GM19324 (cell line): ENCODE measurements around the gene CTSH.
"Not testable (repeated sequence)": the region's sequence is repeated elsewhere in the genome, so short reads cannot be mapped to it uniquely, and the experiment has no call there.

ENCODE experiments used
- ATAC-seq: cut with Tn5 transposase; IDR thresholded peaks from one replicate; pipeline ENCODE4 v1.9.1; 2021; ENCODE audit warnings: mild to moderate bottlenecking, moderate library complexity; ENCODE audit not compliant: unreplicated experiment, low FRiP score

CTSH gene

GRCh38 chr15:78900819-78901533, 43.9 kb downstream of the CTSH start:
- not testable (repeated sequence) for ATAC-seq

DNA sequence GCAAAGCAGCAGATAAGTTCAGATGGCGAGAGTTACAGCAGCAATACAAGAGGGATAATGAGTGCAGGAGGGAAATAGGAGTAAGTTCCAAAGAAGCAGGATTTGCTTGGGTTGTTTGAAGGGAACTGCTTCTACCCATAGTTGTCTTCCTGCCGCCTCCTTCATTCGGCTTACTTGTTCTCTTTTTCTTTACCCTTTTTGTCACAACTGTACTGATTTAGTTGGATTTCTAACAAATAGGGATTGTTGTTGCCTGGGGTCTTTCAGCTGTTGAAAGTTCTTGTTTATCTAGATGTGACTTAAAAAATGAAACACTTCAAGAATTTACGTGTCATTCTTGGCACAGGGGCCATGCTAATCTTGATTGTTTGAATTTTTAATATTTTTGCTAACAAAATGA, 46.3 kb downstream of the CTSH start:
- no peak for ATAC-seq

GRCh38 chr15:78895471-78895870, 49.4 kb downstream of the CTSH start:
- ATAC-seq: no peak

DNA sequence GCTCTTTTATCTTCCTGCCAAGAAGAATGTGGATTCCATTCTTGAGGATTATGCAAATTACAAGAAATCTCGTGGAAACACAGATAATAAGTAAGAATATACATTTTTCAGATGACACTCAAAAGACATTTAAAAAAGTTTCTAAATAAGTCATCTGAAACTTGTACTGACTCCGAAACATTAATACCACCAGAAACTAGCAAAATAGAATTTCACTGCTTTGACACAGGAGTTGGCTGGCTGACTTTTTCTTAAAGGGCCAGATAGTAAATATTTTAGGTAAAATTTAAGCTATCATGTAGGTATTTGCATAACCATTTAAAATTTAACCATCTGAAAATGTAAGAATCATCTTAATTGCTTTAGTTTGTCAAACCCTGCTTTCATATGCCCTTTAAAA, 51.3 kb downstream of the CTSH start:
- ATAC-seq: no peak

DNA sequence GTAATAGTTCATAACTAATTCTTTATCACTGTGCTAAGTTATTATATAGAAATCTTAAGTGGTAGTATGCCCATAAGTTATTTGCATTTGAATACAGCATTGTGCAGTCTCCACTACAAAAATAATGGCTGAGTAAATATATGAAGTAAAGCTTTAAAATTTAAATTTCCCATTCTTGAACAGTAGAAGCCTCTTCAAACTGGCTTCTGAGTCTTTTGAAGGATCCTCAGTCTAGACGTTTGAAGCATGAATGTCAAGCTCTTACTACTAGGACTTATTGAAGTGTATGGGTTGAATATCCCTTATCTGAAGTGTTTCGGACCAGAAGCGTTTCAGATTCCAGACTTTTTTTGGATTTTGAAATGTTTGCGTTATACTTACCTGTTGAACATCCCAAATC, 55.8 kb downstream of the CTSH start:
- ATAC-seq: no peak

DNA sequence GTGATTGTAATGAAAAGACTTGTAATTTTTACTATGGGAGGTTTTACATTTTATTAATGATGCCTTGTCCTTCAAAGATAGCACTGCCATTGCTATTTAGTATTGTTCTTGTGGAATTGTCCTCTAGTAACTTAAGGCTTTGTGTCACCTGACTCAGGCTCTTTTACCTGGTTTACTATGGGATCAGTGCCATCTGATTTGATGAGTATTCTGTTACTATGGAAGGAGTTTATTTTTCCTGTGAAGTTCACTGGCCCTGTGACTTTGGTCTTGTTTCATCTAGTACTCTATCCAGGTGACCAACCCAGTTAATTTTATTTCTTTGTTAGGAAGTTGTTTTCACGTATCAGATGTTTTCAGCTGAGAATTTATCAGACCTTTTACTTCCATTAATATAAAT, 63.2 kb downstream of the CTSH start:
- ATAC-seq: no peak

DNA sequence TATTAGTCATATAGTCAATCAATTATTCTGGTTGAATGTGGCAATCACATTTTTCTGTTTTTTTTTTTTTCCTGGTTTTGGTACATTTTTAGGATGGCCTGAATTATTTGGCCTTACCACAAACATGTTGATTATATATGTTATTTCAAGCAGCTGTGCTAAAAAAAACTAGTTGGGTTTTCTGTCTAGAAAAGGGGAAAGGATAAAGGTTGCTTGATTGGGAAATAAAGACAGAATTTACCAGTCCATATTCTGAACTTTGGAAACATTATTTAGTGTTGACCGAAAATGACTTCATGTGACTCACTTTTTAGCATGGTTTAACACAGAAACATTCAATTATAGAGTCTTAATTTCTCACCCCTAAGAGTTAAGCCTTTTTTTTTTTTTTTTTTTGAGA, 64.0 kb downstream of the CTSH start:
- no peak for ATAC-seq

GRCh38 chr15:78880242-78880533, 64.7 kb downstream of the CTSH start:
- ATAC-seq: no peak

DNA sequence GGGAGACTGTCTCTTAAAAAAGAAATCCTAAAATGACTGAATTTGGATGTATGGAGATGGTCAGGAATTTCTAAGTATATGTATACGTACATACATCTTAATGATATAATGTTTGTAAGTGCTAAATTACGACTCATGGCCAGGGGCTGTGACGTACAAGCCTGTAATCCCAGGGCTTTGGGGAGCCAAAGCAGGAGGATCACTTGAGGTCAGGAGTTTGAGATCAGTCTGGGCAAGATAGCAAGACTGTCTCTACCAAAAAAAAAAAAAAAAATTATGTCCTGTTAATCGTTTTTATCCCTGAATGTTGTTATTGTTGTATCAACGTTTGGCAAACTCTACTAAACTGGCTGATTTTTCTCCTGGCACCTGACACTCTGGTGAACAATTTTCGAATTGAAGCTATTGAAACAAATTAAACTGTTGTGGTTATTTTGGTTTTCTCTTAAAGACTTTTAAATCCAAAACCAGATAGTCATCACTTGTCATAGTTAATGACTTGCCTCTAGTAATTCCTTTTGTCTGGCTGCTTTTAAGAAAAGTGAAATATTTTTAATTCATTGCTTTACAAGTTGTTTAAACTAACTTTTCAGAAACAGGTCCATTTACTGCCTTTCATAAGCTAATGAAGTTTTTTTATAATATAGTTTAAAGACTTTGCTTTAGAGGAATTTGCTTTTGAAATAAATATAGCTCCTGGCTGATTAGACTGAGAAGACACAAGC, 65.2 kb downstream of the CTSH start:
- ATAC-seq: no peak

DNA sequence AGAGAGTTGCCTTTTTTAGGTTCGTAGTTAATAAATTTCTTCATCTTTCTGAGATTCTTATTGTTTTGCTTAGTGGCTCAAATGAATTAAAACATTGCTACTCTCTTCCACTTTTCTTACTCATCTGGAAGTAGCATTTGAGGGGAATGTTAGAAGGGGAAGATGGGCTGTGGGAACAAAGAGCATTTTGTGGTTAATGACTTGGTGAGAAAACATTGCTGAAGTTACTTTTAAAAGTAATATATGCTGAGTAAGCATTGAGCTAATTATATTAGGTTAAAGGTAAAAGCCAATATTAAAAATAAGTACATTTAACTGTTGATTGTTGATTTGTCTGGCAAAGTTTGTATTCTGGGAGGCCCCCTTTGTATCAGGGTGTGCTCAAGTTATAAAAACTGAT, 66.5 kb downstream of the CTSH start:
- ATAC-seq: no peak

- ATAC-seq: not testable (repeated sequence)
Measured at GRCh38 chr15:78876954-78877353, 67.9 kb downstream of the CTSH start.

- ATAC-seq: no peak
Measured at GRCh38 chr15:78875107-78875914, 69.5 kb downstream of the CTSH start.

DNA sequence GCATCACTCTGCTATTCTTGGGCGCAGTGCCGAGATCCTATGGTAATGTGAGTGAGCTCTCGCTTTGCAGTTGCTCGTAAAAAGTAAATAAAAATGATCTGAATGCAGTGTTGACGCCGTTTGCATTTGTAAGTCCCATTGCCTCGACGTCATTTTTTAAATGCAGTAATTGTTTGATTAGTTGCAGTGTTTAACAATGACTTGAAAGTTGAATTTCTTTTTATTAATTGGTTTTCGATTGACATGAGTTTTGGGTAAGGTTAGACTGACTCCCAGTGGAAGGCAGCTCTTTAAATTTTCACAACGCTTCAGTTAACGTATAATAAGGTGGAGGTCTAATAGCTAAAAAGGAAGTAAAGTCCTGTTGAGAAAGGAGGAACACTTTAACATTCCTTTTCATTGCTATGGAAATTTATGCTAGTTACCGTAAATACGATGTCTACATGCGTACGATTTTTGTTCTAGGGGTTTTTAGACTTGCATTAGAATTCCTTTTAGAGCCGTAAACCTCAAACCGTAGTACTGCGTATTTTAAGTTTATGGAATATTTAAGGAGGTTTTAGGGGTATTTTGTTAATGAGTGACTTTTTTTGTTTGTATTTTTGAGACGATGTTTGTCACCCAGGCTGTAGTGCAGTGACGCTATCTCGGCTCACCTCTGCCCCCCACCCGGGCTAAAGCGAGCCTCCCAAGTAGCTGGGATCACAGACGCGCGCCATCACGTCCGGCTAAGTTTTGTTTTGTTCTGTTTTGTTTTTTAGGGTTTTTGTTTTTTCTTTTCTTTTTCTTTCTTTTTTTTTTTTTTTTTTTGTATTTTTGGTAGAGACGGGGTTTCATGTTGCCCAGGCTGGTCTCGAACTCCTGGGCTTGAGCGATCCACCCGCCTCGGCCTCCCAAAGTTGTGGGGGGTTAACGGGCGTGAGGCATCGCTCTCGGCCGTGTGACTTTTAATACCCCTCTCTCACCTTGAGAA, 70.8 kb downstream of the CTSH start:
- no peak for ATAC-seq

DNA sequence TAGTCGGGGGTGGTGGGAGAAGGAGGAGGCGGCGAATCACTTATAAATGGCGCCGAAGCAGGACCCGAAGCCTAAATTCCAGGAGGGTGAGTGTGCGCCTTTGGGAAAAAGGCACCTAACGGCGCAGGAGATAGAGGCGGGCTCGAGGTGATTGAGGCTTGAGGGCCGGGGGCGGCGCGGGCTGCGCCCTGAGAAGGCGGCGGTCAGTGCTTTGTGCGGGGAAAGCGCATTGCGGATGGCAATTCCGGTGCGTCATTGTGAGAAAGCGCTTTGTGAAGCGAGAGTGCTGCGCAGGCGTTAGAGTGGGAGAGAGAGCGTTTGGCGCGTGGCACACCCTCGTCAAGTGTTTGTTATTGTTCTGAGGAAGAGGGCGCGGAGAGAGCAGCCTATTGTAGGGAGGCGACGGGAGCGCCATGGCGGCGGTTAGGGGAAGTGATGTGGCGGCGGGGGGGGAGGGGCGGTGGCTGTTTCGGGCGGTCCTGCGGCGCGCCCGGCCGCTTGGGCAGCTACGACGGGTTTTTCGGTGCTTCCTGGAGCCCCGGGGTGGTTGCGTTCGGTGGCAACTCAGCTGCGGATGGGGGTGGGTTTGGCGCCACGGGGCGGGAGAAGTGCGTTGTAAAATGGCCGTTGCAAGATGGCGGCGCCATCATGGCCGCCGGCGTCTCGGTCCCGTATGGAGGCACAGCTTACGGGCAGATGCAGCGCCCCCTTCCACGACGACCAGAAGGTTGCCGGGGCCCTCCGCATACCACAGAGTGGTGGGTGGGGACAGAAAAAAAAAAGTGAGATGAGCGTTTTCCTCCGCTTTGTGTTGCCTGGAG, 71.7 kb downstream of the CTSH start:
- ATAC-seq: peak; percentile 65

DNA sequence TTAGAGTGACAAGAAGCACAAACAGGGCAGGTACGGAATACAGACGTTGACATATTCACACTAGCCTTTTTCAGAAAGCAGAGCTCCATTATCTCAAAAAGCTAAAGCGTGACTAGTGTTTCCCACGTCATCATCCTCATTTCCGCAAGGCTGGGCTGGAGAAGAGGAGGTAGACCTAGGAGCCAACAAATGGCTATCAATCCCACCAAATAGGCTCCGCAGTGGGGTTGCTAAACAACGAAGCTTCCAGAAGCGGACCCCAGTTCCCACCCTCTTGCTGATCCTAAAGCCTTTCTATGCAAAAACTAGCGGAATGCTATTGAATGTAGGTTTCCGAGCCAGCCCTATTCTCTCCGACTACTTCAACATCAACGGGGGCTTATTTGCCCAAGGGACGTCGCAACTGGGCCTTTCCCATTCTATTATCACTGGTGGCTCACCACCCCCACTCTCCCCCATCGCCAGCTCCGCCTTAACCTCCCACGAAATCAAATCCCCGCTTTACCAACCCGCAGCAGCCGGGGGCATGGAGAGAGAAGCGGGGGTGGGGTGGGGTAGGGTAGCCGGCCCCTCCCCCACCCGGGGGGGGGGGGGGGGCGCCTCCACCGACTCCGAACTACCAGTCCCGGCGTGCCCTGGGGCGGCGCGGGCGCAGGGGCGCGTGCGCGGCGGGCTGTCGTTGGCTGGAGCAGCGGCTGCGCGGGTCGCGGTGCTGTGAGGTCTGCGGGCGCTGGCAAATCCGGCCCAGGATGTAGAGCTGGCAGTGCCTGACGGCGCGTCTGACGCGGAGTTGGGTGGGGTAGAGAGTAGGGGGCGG, 72.5 kb downstream of the CTSH start, which contains the start of gene MORF4L1:
Gene MORF4L1 (plus strand): TSS at position 736 of the 817 bp plus-strand sequence. CDS start 128 bp downstream, outside the sequence.
- ATAC-seq: peak; percentile 83

GRCh38 chr15:78871483-78872127, 73.2 kb downstream of the CTSH start:
- not testable (repeated sequence) for ATAC-seq
